Measurements from ENCODE around the gene SPEN.

SPEN gene

GRCh38 chr1:15833069-15833679 lies 14.3 kb upstream of the SPEN start:
- peak overlapping the region; percentile 83 for H2AFZ ChIP-seq (ENCODE audit: low read depth, low read length)
- ATAC-seq (ENCODE audit: insufficient read depth, low read depth) (peak; percentile 49), DNase-seq (peak; percentile 86)
- H3K27ac ChIP-seq (ENCODE audit: low read length) = peak overlapping the region; percentile 95
- peak overlapping the region; percentile 100 for H3K9ac ChIP-seq (ENCODE audit: low read depth, low read length)
- H3K4me3 ChIP-seq (ENCODE audit: low read depth in 1 of 2, low read length in 2 of 2) = peak overlapping the region; percentile 60 to 74; a peak in 3 of 4 replicates
- H3K4me2 ChIP-seq (ENCODE audit: insufficient read depth, low read length) = peak overlapping the region; percentile 70
- H3K4me1 ChIP-seq (ENCODE audit: insufficient read depth, low read length) = peaks cover 29% of the 10 kb centered on the region
- H4K20me1 ChIP-seq (ENCODE audit: insufficient read depth, low read length) = no peaks in the 10 kb centered on the region
- TF ChIP-seq EZH2 (IDR thresholded peaks at IDR 0.05; ENCODE audit: borderline replicate concordance, low read depth, low read length, severe bottlenecking) (no peak), CTCF (IDR thresholded peaks at IDR 0.05; ENCODE audit: borderline replicate concordance, extremely low read depth, low read length, poor library complexity, severe bottlenecking) (no peak)
- no peaks in the 10 kb centered on the region; the same call in 1 of the 2 replicates for H3K36me3 ChIP-seq (ENCODE audit: insufficient read depth, low read length)
- H3K27me3 ChIP-seq (ENCODE audit: insufficient read depth, low read length, poor library complexity) = no peaks in the 10 kb centered on the region
- H3K9me3 ChIP-seq (ENCODE audit: insufficient read depth, low read length, severe bottlenecking) = no peaks in the 10 kb centered on the region
- H3K79me2 ChIP-seq (ENCODE audit: insufficient read depth, low read length) = peaks cover 43% of the 10 kb centered on the region

GRCh38 chr1:15833842-15834405 lies 13.6 kb upstream of the SPEN start:
- Histone ChIP-seq H3K27me3 (ENCODE audit: insufficient read depth, low read length, poor library complexity) (no peaks in the 10 kb centered on the region), H3K27ac (ENCODE audit: low read length) (peak overlapping the region; percentile 95), H4K20me1 (ENCODE audit: insufficient read depth, low read length) (no peaks in the 10 kb centered on the region), H3K4me1 (ENCODE audit: insufficient read depth, low read length) (peaks cover 29% of the 10 kb centered on the region), H3K4me2 (ENCODE audit: insufficient read depth, low read length) (peak overlapping the region; percentile 70), H2AFZ (ENCODE audit: low read depth, low read length) (peak overlapping the region; percentile 63), H3K79me2 (ENCODE audit: insufficient read depth, low read length) (peaks cover 43% of the 10 kb centered on the region), H3K36me3 (ENCODE audit: insufficient read depth, low read length) (no peaks in the 10 kb centered on the region; the same call in 1 of the 2 replicates), H3K9ac (ENCODE audit: low read depth, low read length) (peak overlapping the region; percentile 100), H3K4me3 (ENCODE audit: low read depth in 1 of 2, low read length in 2 of 2) (peak overlapping the region; percentile 60 to 74), H3K9me3 (ENCODE audit: insufficient read depth, low read length, severe bottlenecking) (no peaks in the 10 kb centered on the region)
- no peak for TF ChIP-seq CTCF (IDR thresholded peaks at IDR 0.05; ENCODE audit: borderline replicate concordance, extremely low read depth, low read length, poor library complexity, severe bottlenecking)
- no peak for TF ChIP-seq EZH2 (IDR thresholded peaks at IDR 0.05; ENCODE audit: borderline replicate concordance, low read depth, low read length, severe bottlenecking)
- no peak for DNase-seq
- ATAC-seq (ENCODE audit: insufficient read depth, low read depth) = no peak

- Histone ChIP-seq H3K27me3 (ENCODE audit: insufficient read depth, low read length, poor library complexity) (no peaks in the 10 kb centered on the region), H3K79me2 (ENCODE audit: insufficient read depth, low read length) (peaks cover 43% of the 10 kb centered on the region), H3K36me3 (ENCODE audit: insufficient read depth, low read length) (no peaks in the 10 kb centered on the region; the same call in 1 of the 2 replicates), H3K4me1 (ENCODE audit: insufficient read depth, low read length) (peaks cover 29% of the 10 kb centered on the region), H3K4me2 (ENCODE audit: insufficient read depth, low read length) (peak overlapping the region; percentile 70), H3K9ac (ENCODE audit: low read depth, low read length) (peak overlapping the region; percentile 100), H3K27ac (ENCODE audit: low read length) (peak overlapping the region; percentile 95), H3K4me3 (ENCODE audit: low read depth in 1 of 2, low read length in 2 of 2) (peak overlapping the region; percentile 60 to 74), H2AFZ (ENCODE audit: low read depth, low read length) (peak overlapping the region; percentile 68), H4K20me1 (ENCODE audit: insufficient read depth, low read length) (no peaks in the 10 kb centered on the region), H3K9me3 (ENCODE audit: insufficient read depth, low read length, severe bottlenecking) (no peaks in the 10 kb centered on the region)
- DNase-seq = peak; percentile 95
- no peak for TF ChIP-seq EZH2 (IDR thresholded peaks at IDR 0.05; ENCODE audit: borderline replicate concordance, low read depth, low read length, severe bottlenecking)
- TF ChIP-seq CTCF (IDR thresholded peaks at IDR 0.05; ENCODE audit: borderline replicate concordance, extremely low read depth, low read length, poor library complexity, severe bottlenecking) = no peak
- peak; percentile 67 for ATAC-seq (ENCODE audit: insufficient read depth, low read depth)
These were observed 12.9 kb upstream of the SPEN start for GRCh38 chr1:15834406-15835204.
